H1 (cell line): ENCODE results near the gene ZC3H6. TPM values are rescaled to one million over a fixed set of nuclear protein-coding genes. Genes with fewer than 3 reads are reported as not detected.

Source experiments
- polyA plus RNA-seq, 7 experiments: library from polyadenylated mRNA; depleted of rRNA in 3 of 7; stranded (reverse) in 5 of 7; unstranded in 2 of 7; fragments of >200 nt in 5 of 7; fragments of 200-250 nt in 2 of 7; gene quantifications; 1 replicate in 5 of 7; 2 replicates in 1 of 7; 4 replicates in 1 of 7; pipeline versions ENCODE4 v1.2.1 to v1.2.3, GENCODE V29; 2011 to 2013; ENCODE audit warnings: missing spikeins in 2 of 7, mixed read lengths in 2 of 7
- small RNA-seq: library from polyadenylated mRNA; stranded (forward); fragments of <200 nt; extraction: miRNeasy Mini kit (QIAGEN cat#:217004); gene quantifications from one replicate; pipeline ENCODE3, GENCODE V24; 2013; ENCODE audit not compliant: insufficient read depth
- total RNA-seq: library from RNA; stranded (reverse); fragmentation: NEBNext Ultra II Directional; extraction: Animal tissue kit (Norgen Biotek cat#: 25700); gene quantifications from 2 replicates; pipeline ENCODE4 v1.2.1, GENCODE V29; 2021

The ZC3H6 gene
- total and polyA plus RNA-seq, 2 of the 8 experiments (the other 6 are each of a cell fraction or from before 2014, with no cell fraction given) = 1.4 to 6.9 TPM

Small RNA genes within 50 kb of the gene (small RNA-seq; reads per million reads assigned to genes)
- not detected for gene AC115115.1

Other genes starting within 250 kb of the ZC3H6 start
- 7.2 and 9.6 TPM in 2 replicates for gene TMEM87B, start 220.3 kb upstream of the ZC3H6 start, total RNA-seq
- gene TMEM87B, start 220.3 kb upstream of the ZC3H6 start, polyA plus RNA-seq (2011; rRNA removed) = 3.0 and 9.0 TPM in 2 replicates
- 0.30 and 0.82 TPM in 2 replicates for gene FBLN7, start 137.2 kb upstream of the ZC3H6 start, total RNA-seq
- gene FBLN7, start 137.2 kb upstream of the ZC3H6 start, polyA plus RNA-seq (2011; rRNA removed) = 0.77 and 0.88 TPM in 2 replicates
- gene ZC3H8, start 20.6 kb upstream of the ZC3H6 start, total RNA-seq = 7.1 and 8.8 TPM in 2 replicates
- gene ZC3H8, start 20.6 kb upstream of the ZC3H6 start, polyA plus RNA-seq (2011; rRNA removed) = 0.66 and 1.9 TPM in 2 replicates
- gene RGPD8, start 158.0 kb downstream of the ZC3H6 start, total RNA-seq = 8.2 and 9.3 TPM in 2 replicates
- 0.51 and 0.72 TPM in 2 replicates for gene RGPD8, start 158.0 kb downstream of the ZC3H6 start, polyA plus RNA-seq (2011; rRNA removed)
- gene TTL, start 206.6 kb downstream of the ZC3H6 start, total RNA-seq = 53.5 and 57.1 TPM in 2 replicates
- 14.4 and 17.5 TPM in 2 replicates for gene TTL, start 206.6 kb downstream of the ZC3H6 start, polyA plus RNA-seq (2011; rRNA removed)